ENCODE data around the gene SGSM2.

GRCh38 chr17:2380226-2380922 is 43.1 kb downstream of the SGSM2 start:
- no peak for TF ChIP-seq CSDC2 (CRISPR knock-in tag; IDR thresholded peaks at IDR 0.05)
- no peak for TF ChIP-seq ARNTL (CRISPR knock-in tag; IDR thresholded peaks at IDR 0.05; ENCODE audit: borderline replicate concordance, low read depth)
- TF ChIP-seq TSHZ2 (CRISPR knock-in tag; IDR thresholded peaks at IDR 0.05): no peak
- no peak for TF ChIP-seq TOX (CRISPR knock-in tag; IDR thresholded peaks at IDR 0.05; ENCODE audit: borderline replicate concordance)
- TF ChIP-seq PATZ1 (CRISPR knock-in tag; IDR thresholded peaks at IDR 0.05; ENCODE audit: borderline replicate concordance): no peak
- TF ChIP-seq ZFP3 (CRISPR knock-in tag; IDR thresholded peaks at IDR 0.05): no peak
- TF ChIP-seq ZNF70 (CRISPR knock-in tag; IDR thresholded peaks at IDR 0.05): no peak; the same call in 1 of the 2 replicates
- TF ChIP-seq ZNF565 (CRISPR knock-in tag; conservative IDR thresholded peaks at IDR 0.05; ENCODE audit: low read depth): no peak
